AG04450 (cell line): ENCODE results near the gene MC5R. TPM values are rescaled to one million over a fixed set of nuclear protein-coding genes. Genes with fewer than 3 reads are reported as not detected.
"Not testable (repeated sequence)": the region's sequence is repeated elsewhere in the genome, so short reads cannot be mapped to it uniquely, and the experiment has no call there.

Source experiments
- CTCF ChIA-PET: fragments of 300-600, 350-600 bp; formaldehyde crosslinking; extraction: SDS; loops from one replicate; lab custom pipeline; 2022; ENCODE audit warnings: antibody characterized with exemption, inconsistent platforms; lab: Charles Lee
- POLR2A ChIA-PET: fragments of 350-600 bp; formaldehyde crosslinking; extraction: SDS; loops from one replicate; lab custom pipeline; 2021; ENCODE audit warnings: antibody characterized with exemption, inconsistent platforms; lab: Yijun Ruan, JAX
- DNase-seq: peaks from one replicate; pipeline ENCODE4 v3.0.0-alpha.2; 2011; ENCODE audit warnings: low read depth, low spot score
- H3K27ac ChIP-seq: one replicate; pipeline ENCODE4 v1.5.1; 2012; ENCODE audit warnings: low read depth, low read length, control low read depth
- H3K27me3 ChIP-seq: one replicate; pipeline ENCODE4 v1.6.0; 2012; ENCODE audit warnings: low read length; ENCODE audit not compliant: control insufficient read depth, insufficient read depth
- H3K4me3 ChIP-seq: 2 replicates; pipeline ENCODE4 v1.5.1; 2011; ENCODE audit warnings: mild to moderate bottlenecking, low read depth, low read length, control low read depth
- H3K9me3 ChIP-seq: 2 replicates; pipeline ENCODE4 v1.5.1; 2012; ENCODE audit warnings: low read length; ENCODE audit not compliant: control insufficient read depth, insufficient read depth
- CTCF ChIP-seq: IDR thresholded peaks from 2 replicates; pipeline ENCODE4 v1.5.1; 2011; ENCODE audit warnings: low read depth, low read length, control low read depth, inconsistent platforms
- polyA plus RNA-seq: library from polyadenylated mRNA; depleted of rRNA; stranded (reverse); fragments of >200 nt; gene quantifications from 2 replicates; pipeline ENCODE4 v1.2.3, GENCODE V29; 2011

MC5R gene
- polyA plus RNA-seq, 1 experiment, result not detected

DNA sequence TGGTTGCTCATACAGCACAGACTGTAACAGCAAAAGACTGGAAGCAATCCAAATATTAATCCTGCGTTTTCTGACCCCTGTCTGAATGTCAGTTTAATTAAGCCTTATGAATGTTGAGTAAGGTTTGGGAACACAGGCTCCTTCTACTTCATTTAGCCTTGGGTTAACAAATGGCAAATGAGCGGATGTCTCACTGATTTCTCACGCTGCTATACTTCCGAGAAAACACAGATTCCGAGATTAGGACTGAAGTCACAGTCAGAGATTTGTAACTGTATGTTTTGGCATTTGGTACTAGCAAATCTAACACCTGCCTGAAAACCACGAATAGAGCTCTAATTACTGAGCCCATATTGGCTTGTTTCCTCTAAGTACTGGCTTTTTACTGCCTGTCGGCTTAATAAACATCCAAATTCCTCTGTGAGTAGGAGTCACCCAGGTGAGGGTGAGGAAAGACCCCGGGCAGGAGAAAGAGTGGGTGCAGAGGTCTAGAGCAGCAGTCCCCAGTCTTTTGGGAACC lies 10.6 kb downstream of the MC5R start:
- CTCF ChIA-PET, result no interaction called here
- H3K27me3 ChIP-seq, result no peaks in the 10 kb centered on the region
- peaks cover 27% of the 10 kb centered on the region for H3K9me3 ChIP-seq
- no peak overlapping the region for H3K27ac ChIP-seq
- H3K4me3 ChIP-seq, result no peak overlapping the region
- no peak for TF ChIP-seq CTCF
- DNase-seq, result no peak
- POLR2A ChIA-PET, result no interaction called here

DNA sequence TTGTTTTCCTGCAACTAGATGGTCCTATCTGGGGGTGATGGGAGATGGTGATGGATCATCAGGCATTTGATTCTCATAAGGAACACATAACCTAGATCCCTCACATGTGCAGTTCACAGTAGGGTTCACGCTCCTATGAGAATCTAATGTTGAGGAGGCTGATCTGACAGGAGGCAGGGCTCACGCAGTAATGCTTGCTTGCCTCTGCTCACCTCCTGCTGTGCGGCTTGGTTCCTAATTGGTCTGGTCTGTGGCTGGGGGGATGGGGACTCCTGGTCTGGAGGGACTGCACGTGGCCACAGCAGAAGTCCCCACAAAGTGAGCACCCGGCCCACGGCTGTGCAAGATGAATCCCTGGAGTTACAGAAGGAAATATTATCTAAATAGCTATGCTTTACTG lies 11.3 kb downstream of the MC5R start:
- Histone ChIP-seq H3K9me3 (peaks cover 27% of the 10 kb centered on the region), H3K27me3 (no peaks in the 10 kb centered on the region), H3K4me3 (no peak overlapping the region), H3K27ac (no peak overlapping the region)
- ChIA-PET CTCF (no interaction called here), POLR2A (no interaction called here)
- no peak for TF ChIP-seq CTCF
- no peak for DNase-seq

DNA sequence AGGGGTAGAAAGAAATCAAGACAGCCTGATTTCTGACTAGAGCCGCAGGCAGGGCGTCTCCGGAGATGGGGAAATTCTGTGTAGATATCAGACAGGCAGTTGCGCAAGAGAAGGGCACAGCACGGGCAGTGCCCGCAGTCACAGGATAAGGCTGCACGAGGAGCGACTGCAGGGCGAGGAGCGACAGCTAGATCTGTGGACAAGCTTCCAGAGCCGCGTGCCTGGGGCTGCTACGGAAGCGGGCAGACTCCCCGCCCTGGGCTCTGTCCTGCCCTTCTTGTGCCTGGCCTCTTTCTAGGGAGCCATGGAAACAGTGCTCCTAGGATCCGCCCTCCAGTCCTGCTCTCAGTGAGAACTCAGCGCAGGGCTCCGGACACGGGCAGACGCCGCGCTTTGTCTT lies 12.6 kb downstream of the MC5R start:
- ChIA-PET CTCF (no interaction called here), POLR2A (no interaction called here)
- Histone ChIP-seq H3K9me3 (peaks cover 27% of the 10 kb centered on the region), H3K27me3 (no peaks in the 10 kb centered on the region), H3K4me3 (no peak overlapping the region), H3K27ac (no peak overlapping the region)
- no peak for TF ChIP-seq CTCF
- no peak for DNase-seq

DNA sequence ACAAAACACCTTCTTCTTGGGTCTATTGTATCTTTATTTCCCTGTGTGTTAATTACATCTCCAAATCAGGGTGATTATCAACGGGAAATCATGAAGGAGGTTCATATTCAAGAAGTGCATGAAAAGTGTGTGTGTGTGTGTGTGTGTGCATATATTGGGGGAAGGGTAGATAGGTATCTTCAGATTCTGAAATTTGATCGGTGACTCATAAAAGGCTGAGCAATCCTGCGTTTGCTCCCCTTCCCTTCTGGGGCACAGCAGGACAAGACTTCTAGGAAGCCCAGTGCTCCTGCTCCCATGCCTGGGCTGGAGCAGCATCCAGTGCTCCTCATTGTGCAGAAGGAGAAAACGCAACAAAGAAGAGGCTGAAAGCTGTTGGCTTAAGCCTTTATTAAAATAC lies 25.8 kb downstream of the MC5R start:
- Histone ChIP-seq H3K27ac (no peak overlapping the region), H3K27me3 (no peaks in the 10 kb centered on the region), H3K9me3 (peaks cover 24% of the 10 kb centered on the region), H3K4me3 (no peak overlapping the region)
- ChIA-PET POLR2A (no interaction called here), CTCF (no interaction called here)
- TF ChIP-seq CTCF, result no peak
- no peak for DNase-seq

- DNase-seq, CTCF ChIA-PET: not testable (repeated sequence)
Measured at GRCh38 chr18:13862898-13863297, 38.9 kb downstream of the MC5R start.

More at GRCh38 chr18:13862898-13863297, 38.9 kb downstream of the MC5R start:
- H3K9me3 ChIP-seq, result peaks cover 13% of the 10 kb centered on the region
- H3K4me3 ChIP-seq, H3K27me3 ChIP-seq, H3K27ac ChIP-seq, POLR2A ChIA-PET: not testable (repeated sequence)
